SK-N-DZ (cell line): Measurements from ENCODE around the gene CIDEC. TPM values are rescaled to one million over a fixed set of nuclear protein-coding genes. Genes with fewer than 3 reads are reported as not detected.

Experiments
- DNase-seq: peaks from one replicate; pipeline ENCODE4 v3.0.0-alpha.2; 2015; ENCODE audit warnings: low spot score
- polyA plus RNA-seq, 2 experiments: library from polyadenylated mRNA; depleted of rRNA; stranded (reverse); fragments of >200 nt; gene quantifications; 2 replicates each; pipeline ENCODE4 v1.2.3, GENCODE V29; 2014

Gene CIDEC
- polyA plus RNA-seq (2014; cell fraction: cytosol; rRNA removed) = 0.31 TPM in 1 of 2 replicates, not detected in the other
- polyA plus RNA-seq (2014; cell fraction: nucleus; rRNA removed) = not detected in 2 replicates

- DNase-seq = no peak
These were observed at the start of gene CIDEC for GRCh38 chr3:9879830-9880549. TSS of gene CIDEC (minus strand) at chr3:9880253. CDS start at chr3:9878486, 1,767 bp downstream.

DNA sequence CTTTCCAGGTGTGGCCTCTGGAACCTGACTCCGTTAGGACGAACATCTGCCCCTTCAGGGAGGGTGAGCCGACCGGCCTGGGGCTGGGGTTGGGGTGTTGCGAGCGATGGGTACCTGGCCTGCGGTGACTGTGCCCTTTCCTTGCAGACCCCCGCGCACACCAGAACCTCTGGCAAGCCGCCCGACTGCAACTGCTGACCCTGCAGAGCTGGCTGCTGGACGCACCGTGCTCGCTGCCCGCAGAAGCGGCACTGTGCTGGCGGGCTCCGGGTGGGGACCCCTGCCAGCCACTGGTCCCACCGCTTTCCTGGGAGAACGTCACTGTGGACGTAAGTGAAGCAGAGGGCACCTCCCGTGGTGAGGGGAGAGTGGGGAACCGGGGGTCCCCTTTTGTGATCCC lies 48.1 kb upstream of the CIDEC start:
- no peak for DNase-seq

GRCh38 chr3:9918261-9919038 lies 38.4 kb upstream of the CIDEC start:
- DNase-seq = no peak

DNA sequence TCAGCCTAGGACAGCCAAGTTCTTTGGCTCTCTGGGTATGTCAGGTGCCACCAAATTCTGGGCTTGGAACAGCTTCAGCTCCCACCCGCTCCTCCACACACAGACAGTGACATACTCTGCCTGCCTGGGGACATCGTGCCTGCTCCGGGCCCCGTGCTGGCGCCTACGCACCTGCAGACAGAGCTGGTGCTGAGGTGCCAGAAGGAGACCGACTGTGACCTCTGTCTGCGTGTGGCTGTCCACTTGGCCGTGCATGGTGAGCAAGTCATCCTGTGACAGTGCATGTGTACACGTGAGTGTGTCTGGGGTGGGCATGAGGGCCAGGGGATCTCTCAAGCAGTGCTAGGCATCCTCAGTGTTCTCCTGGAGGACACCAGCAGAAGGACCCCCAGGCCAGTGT lies 37.8 kb upstream of the CIDEC start:
- no peak for DNase-seq

GRCh38 chr3:9916734-9917680 lies 37.0 kb upstream of the CIDEC start, which contains the start of gene IL17RC:
TSS of gene IL17RC (plus strand) at chr3:9917098. CDS start at chr3:9917316, 218 bp downstream.
- DNase-seq = peak; percentile 83

- DNase-seq = no peak
These were observed 36.3 kb upstream of the CIDEC start for GRCh38 chr3:9916346-9916733.

DNA sequence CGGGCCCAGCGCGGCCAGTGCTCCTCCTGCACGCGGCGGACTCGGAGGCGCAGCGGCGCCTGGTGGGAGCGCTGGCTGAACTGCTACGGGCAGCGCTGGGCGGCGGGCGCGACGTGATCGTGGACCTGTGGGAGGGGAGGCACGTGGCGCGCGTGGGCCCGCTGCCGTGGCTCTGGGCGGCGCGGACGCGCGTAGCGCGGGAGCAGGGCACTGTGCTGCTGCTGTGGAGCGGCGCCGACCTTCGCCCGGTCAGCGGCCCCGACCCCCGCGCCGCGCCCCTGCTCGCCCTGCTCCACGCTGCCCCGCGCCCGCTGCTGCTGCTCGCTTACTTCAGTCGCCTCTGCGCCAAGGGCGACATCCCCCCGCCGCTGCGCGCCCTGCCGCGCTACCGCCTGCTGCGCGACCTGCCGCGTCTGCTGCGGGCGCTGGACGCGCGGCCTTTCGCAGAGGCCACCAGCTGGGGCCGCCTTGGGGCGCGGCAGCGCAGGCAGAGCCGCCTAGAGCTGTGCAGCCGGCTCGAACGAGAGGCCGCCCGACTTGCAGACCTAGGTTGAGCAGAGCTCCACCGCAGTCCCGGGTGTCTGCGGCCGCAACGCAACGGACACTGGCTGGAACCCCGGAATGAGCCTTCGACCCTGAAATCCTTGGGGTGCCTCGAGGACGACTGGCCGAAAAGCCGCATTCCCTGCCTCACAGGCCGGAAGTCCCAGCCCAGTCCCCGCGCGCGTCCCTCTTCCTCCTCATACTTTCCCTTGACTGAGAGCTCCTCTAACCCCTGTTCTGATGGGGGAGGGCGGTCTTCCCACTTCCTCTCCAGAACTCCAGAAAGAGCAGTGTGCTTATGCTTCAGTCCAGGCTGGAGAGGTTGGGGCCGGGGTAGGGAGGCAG lies 35.4 kb upstream of the CIDEC start:
- peak; percentile 75 for DNase-seq

GRCh38 chr3:9914559-9915253 lies 34.7 kb upstream of the CIDEC start:
- peak; percentile 77 for DNase-seq

GRCh38 chr3:9914011-9914410 lies 34.0 kb upstream of the CIDEC start:
- no peak for DNase-seq

- DNase-seq = no peak
These were observed 33.5 kb upstream of the CIDEC start for GRCh38 chr3:9913601-9914000.

- DNase-seq = no peak
These were observed 32.4 kb upstream of the CIDEC start for GRCh38 chr3:9912294-9912935.

GRCh38 chr3:9911863-9912262 lies 31.8 kb upstream of the CIDEC start:
- DNase-seq = no peak

DNA sequence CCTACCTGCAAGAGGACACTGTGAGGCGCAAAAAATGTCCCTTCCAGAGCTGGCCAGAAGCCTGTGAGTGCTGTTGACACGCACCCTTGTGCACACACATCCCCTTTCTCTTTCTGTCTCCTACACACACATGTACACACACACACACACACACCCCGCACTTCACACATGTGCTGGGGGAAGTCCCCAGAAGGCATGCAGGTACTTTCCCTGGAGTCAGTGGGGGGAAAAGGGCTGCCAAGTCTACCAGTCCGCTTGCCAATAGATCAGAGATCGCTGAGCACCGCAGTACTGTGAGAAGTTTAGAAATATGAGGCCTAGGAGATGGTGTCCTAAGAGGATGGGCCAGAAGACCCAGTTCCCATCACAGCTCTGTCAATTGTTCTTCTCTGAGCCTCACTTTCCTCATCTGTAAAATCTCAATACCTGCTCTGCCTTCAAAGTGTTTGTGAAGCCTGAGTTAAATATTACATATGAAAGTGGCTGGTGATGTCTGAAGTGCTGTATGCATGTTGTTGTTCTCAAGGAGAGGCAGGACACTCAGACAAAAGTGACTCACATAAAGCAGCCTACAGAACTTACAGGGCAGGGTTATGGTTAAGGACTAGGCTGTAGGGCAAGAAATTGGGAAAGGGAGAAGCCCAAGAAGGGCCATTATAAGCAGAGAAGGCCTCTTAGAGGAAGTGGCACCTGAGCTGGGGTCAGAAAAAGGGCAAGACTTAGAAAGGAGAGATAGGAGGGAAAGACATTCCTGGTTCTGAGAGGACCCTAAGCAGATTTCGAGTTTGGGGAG lies 29.4 kb upstream of the CIDEC start:
- DNase-seq = no peak

DNA sequence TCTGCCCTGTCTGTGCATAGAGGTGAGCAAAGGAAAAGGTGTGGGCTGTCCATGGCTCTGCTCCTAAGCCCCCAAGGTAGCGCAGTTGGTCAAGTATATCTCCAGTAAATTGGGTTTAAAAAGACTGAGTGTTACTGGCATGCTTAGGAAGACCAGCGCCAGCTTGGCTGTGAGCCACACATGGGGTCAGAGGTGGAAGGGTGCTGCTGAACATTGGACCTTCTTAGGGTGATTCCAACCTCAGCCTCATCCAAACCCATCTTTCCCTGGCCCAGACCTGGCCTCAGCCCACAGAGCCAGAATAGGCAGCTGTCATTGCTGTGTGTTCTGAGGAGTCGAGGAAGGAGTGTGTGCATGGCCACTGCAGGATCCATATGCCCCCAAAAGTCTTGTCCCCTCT lies 28.2 kb upstream of the CIDEC start:
- DNase-seq = no peak

DNA sequence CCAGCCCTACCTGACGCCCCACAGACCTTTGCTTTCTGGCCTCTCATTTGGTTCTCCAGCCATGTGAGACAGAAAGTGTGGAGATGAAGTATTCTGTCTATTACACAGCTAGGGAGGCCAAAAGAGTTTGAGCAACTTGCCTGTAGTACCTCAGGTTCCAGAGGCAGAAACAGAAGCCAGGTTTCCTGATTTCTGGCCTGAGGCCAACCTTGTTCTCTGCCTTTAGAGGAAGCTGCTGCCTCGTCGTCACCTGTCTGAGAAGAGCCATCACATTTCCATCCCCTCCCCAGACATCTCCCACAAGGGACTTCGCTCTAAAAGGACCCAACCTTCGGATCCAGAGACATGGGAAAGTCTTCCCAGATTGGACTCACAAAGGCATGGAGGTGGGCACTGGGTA lies 26.4 kb upstream of the CIDEC start:
- DNase-seq = no peak

GRCh38 chr3:9903904-9904303 lies 23.9 kb upstream of the CIDEC start:
- no peak for DNase-seq

DNA sequence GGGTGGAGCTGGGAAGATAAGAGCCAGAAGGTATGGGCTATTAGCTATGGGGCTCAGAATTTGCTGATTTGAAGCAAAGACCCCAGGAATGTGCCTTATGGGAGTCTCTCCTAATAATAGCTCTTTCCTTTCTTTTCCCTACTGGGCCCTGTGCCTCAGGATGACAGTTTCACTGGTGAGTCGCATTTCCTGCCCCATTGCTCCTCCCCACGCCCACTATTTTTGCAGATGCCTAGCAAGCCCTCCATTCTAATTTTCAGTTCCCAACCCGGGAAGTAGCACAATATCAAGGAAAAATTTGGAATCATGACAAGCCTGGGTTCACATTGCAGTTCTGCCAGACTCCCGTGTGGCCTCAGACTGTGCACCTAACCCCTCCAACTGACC lies 23.2 kb upstream of the CIDEC start:
- no peak for DNase-seq

DNA sequence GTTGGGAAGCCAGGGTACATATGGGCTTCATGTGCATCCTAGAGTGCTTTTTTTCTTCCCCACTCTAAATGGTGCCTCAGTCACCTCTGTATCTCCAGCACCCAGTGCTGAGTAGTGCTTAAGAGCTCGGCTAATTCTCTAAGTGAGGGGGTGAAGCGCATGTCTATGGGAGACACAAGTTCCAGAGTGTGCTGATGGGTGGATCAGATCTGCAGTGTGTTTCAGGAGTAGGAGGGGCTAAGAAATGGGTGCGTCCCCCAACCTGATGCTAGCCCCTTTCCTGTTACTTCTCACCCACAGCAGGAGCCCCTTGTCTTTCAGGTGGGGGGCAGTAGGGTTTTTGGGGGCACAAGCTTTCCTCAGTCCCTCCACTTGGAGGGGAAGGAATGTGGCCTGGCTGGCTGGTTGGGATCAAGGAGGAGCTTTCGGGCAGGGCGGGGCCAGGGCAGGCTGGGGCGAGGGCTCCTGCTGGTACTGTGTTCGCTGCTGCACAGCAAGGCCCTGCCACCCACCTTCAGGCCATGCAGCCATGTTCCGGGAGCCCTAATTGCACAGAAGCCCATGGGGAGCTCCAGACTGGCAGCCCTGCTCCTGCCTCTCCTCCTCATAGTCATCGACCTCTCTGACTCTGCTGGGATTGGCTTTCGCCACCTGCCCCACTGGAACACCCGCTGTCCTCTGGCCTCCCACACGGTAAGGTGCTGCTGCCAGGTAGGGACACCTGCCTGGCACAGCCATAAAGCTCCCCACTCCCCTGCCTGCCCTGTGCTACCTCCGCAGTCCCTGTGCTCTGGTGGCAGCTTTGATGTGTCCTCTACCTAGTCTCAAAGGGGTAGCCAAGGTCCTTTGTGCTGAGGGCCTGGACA lies 22.6 kb upstream of the CIDEC start, which contains the start of gene IL17RE:
Gene IL17RE, plus strand, starts transcription at position 477 of the 866 bp plus-strand sequence. Its CDS starts 85 bp downstream, at position 562.
- no peak for DNase-seq
